HG03159 (cell line): ENCODE data around the gene NTM.
"Not testable (repeated sequence)": the region's sequence is repeated elsewhere in the genome, so short reads cannot be mapped to it uniquely, and the experiment has no call there.

Experiments
- ATAC-seq: cut with Tn5 transposase; IDR thresholded peaks from one replicate; pipeline ENCODE4 v1.9.1; 2021; ENCODE audit warnings: mild to moderate bottlenecking, moderate library complexity; ENCODE audit not compliant: unreplicated experiment

Gene NTM

GRCh38 chr11:131418189-131418588 is 47.8 kb downstream of the NTM start:
- ATAC-seq, result no peak

GRCh38 chr11:131421066-131421855 is 50.8 kb downstream of the NTM start:
- ATAC-seq, result no peak

- ATAC-seq, result no peak
These were observed 51.6 kb downstream of the NTM start for GRCh38 chr11:131422029-131422428.

- no peak for ATAC-seq
These were observed 52.1 kb downstream of the NTM start for GRCh38 chr11:131422496-131422895.

DNA sequence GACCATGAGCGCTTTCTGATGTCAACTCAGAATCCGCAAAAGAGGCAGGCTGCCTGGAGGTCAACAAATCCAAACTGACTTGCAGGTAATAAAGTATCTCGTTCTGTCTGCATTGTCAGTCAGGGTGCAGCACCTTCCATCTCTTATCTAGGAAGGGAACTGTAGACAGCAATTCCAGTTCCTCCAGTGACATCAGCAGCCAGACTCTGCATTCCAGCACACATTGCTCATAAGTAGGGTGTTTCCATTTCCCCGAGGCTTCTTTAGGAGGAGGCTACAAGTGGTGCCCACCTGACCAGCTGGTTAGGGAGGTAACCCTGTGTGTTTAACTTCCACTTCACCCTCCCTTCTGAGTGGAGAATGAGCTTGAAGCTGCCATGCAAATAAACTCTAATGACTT is 53.3 kb downstream of the NTM start:
- ATAC-seq, result no peak

DNA sequence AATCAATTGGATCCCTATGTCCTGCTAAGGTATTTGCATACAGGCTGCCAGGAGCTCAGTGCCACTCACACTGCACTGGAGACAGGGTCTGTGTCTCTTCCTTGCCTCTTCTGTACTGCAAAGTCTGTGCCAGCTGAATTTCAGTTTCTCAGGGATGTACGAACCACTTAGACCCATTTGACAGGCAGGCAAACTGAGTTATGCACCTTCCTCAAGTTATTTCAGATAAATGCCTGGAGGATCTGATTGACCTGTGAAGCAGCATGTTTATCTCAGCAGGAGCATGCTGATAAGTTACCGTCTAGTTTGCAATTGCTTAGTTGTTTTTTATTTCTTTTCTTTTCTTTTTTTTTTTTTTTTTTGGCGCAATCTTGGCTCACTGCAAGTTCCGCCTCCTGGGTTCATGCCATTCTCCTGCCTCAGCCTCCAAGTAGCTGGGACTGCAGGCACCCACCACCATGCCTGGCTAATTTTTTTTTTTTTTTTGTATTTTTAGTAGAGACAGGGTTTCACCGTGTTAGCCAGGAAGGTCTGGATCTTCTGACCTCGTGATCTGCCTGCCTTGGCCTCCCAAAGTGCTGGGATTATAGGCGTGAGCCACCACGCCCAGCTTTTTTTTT is 54.0 kb downstream of the NTM start:
- not testable (repeated sequence) for ATAC-seq

GRCh38 chr11:131425285-131425684 is 54.9 kb downstream of the NTM start:
- no peak for ATAC-seq

- ATAC-seq, result no peak
These were observed 58.4 kb downstream of the NTM start for GRCh38 chr11:131428853-131429252.

DNA sequence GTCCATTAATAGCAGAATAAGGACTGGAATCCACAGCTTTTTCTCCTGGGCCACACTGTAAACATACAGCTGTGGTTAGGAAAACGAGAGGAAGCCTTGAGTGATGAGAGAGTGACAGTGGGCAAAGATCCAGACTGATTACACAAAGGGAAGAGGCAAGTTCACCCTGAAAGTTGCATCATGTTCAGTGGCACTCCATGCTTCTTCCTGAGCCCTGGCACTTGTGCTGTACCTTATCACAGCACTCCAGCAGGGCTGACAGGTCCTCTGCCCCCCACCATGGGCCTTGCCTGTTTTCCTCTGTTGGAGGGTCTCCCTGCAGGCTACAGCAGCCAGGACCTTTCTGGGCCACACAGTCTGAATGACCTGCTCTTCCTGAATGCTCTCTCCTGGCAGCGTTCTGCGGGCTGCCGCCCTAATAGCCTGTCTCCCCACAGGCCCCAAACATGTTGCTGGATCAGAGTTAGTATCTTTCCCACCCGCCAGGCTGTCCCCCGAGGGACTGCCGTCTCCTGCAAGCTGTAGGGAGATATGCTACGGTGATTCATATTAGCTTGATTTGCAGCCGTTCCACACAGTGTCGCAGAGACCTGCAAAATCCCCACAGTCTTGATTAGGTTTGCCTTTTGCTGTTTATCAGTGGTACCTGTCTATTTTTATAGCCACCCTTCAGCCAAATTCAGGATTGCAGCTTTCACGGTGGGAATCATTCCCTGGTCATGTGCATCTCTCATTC is 60.2 kb downstream of the NTM start:
- ATAC-seq, result no peak

GRCh38 chr11:131441051-131441810 is 70.8 kb downstream of the NTM start:
- ATAC-seq, result no peak

- no peak for ATAC-seq
These were observed 76.3 kb downstream of the NTM start for GRCh38 chr11:131446590-131447275.

DNA sequence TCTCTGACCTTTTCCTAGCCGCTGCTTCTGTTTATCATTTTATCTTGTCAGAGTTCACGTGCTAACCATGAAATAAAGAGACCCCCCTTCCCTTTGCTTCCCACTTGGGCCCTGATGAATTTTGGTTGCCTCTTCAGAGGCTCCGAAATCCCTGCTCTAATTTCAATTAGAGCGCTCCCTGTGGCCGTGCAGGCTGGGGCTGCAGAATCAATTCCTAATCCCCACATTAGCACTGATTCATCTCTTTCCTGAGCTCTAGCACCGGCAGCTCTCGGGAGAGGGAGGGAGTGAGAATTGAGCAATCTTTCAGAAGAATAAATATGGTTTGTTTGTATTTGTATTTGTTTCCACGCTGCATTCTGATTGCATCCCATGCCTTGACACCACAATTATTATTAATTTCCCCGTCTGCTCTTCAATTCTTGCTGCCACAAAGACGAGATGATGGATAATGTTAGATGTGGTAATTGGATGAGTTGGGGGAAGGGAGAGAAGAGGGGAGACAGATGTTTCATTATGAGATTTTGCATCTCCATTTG is 76.9 kb downstream of the NTM start:
- no peak for ATAC-seq

DNA sequence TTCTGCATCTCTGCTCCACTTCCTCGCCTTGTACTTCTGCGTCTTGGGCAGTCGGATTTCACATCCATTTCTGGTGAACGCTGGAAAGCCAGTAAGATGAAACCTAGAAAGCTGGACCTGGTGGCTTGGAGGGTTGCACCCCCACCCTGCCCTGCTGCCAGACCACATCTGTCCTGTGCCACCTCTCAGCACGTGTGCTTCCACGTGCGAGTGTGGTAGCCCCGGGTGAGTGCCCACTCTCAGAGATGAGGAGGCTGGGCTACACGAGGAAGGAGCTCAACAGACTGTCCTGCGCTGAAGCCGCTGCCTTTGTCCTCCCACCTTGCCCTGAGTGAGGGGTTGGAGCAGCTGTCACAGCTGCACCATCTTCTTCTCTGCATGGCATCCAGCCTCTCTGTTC is 77.5 kb downstream of the NTM start:
- no peak for ATAC-seq

- no peak for ATAC-seq
These were observed 78.9 kb downstream of the NTM start for GRCh38 chr11:131449036-131450019.

DNA sequence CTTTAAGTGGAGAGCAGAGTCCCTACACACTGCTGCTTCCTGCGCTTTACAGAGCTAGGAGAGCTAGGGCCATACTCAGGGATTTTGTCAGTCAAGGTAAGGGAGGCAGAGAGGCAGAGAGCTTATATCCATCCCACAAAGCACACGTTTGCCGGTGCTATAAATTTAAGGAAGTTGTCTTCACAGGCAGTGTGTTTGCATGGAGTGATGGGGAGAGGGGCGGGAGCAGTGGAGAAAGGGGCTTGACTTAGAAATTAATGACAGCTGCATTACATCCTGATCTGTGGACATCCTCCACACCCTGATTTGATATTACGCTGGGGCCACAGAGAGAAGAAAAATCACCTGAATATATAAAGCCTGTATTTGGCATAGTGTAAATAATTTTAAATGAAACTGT is 84.1 kb downstream of the NTM start:
- no peak for ATAC-seq

GRCh38 chr11:131454989-131455388 is 84.6 kb downstream of the NTM start:
- ATAC-seq, result no peak

GRCh38 chr11:131455843-131456704 is 85.7 kb downstream of the NTM start:
- no peak for ATAC-seq

DNA sequence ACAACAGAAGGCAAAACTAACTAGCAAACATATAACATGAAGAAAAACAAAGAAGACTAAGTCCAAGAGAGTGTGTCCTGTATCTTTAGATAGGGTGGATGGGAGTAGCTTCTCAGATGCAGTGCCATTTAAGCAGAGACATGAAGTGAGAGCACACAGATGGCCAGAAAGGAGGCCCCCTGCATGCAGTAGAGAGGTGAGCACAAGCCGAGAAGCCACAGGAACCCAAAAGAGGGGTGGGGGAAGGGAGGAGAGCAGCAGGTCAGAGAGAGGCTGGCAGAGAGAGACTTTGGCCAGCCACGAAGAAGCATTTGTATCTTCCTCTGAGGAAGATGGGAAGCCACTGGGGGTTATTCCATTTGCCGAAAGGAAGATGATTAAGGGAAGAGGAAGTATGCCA is 86.7 kb downstream of the NTM start:
- no peak for ATAC-seq
